Measurements from ENCODE around the gene KRT15.

The KRT15 gene

DNA sequence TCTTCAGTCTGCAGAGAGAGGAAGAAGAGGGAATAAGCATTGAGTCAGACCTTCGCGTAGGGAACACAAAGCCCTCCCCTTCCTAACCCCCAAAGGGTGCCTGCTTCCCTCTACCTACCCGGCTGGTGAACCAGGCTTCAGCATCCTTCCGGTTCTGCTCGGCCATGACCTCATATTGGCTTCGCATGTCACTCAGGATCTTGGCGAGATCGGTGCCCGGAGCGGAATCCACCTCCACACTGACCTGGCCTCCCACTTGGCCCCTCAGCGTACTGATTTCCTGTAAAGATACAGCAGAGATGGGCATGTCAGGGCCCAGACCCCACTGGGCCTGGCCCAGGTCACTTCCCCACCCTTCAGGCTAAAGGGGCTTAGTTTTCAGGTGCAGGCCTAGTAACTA, 5.6 kb upstream of the KRT15 start:
- DNase-seq (ENCODE audit: low spot score): no peak

DNA sequence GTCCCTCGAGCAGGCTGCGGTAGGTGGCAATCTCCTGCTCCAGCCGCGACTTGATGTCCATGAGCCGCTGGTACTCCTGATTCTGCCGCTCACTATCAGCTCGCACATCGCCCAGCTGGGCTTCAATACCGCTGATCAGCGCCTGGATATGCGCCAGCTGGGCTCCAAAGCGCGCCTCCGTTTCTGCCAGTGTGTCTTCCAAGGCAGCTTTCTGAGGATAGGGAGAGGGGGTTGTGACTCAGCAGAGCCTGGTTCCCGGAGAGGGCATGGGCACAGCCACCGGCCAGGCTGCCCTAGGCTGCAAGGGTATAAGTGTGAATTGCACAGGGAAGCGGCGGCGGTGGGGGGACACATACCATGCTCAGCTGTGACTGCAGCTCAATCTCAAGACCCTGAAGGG, 5.1 kb upstream of the KRT15 start:
- no peak for DNase-seq (ENCODE audit: low spot score)

DNA sequence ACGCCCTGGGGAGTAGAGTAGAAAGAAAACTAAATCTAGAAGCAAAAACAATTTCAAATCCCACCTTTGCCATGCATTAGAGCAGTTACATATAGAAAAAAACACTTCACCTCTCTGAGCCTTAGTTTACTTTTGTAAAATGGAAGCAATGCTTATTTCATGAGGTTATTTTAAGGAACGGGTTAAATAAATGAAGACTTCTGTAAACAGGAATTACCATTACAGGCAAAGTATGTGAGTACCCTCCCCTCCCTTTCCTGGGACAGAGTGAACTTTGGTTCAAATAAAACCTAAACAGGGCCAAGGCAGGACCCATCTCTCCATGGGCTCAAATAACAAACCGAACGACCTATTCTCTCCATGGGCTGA, 4.5 kb upstream of the KRT15 start:
- DNase-seq (ENCODE audit: low spot score): no peak

DNA sequence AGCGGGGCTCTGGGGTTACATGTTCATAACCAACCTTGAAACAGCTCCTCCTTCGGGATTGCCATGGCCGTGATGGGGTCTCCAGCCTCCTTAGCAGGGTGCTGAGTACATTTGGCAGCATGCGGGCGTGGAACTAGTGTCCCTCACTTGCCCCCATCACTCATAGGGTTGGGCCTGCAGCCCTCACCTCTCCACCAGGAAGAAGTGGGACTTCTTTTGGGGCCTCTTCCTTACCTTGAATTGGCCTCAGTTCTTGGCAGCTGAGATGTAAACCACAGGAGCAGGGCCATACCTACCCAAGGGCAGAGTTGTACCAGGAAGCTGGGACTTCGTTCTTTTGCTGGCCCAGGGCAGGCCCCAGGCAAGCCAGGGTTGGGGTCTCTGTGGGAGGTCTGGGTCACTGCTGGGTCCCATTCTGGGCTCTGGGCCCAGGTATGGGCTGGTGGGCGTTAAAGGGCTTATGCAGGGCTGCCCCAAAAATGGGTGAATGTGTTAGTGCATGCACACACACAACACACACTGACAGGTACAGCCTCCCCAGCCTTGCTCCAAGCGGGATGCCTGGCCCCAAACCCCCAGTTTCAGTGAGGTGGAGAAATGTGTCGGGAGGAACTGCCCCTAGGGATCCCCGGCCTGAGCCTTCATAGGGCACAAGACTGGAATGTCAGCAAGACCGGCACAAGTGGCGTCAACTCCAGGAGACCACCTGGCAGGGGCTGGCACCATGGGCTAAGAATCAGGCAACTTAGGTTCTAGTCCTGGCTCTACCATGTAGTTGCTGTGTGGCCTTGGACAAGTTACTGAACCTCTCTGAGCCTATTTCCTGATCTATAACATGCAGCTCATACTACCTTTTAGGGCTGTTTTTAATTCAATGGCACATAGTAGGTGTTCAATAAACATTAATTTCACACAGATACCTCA, 3.9 kb upstream of the KRT15 start:
- DNase-seq (ENCODE audit: low spot score): no peak

DNA sequence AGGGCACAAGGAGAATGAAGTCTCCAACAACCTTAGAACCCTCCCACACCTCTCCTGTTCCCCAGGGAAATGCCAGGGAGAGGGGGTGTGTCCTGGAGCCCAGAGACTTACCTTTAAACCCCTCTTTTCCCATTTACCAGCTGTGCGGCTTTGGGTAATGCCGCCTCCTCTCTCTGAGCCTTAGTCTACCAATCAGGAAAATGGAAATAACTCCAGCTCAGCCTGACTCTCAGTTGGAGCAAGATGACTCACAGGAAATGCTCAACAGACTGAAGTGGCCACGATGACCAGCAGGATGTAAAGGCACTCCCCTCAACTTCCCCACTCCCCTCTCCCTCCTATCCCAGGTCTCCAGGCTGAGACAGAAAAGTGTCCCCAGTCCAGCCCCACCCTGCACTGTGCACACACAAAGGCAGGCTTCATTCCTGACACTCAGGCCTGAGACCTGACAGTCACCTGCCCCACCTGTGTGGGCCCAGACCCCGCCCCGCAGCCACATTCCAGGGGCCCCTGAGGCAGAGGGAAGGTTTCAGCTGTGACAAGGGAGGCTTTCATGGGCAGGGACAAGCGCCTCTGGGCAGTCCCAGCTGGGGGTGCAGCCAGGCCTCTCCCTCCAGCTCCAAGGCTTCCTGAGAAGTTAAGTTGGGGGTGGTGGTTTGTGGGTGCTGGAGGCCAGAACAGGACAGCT, 3.0 kb upstream of the KRT15 start:
- peak; percentile 70 for DNase-seq (ENCODE audit: low spot score)

DNA sequence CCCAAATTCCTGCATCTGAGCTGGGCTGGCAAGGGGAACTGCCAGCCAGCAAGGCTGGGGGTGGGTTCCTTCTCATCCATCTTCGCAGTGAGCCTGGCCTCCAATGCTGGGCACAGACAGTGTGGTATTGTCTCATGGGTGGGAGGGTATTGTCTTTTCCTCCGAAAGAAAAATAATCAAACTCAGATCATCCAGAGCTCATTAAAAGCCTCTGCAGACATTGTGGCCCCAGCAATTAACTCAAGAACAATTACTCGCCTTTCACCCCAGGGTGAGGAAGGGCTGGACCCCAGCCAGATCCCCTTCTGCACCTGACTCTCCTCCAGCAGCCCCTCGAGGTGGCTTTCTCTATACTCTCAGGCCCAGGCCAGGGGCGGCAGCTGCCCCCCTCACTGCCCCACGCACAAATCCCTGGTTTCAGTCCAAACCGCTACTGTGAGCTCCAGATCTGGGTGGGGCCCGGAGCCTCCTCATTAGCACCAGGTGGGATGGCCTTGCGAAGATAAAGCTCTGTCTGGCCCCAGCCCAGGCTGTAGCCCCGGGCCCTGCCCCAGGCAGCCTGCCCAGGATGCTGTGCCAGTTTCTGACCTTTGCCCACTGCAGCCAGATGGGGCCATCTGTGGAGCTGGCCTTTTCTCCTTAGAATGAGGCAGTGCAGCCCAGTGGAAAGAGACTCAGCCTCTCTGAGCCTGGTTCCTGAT, 2.3 kb upstream of the KRT15 start:
- no peak for DNase-seq (ENCODE audit: low spot score)

DNA sequence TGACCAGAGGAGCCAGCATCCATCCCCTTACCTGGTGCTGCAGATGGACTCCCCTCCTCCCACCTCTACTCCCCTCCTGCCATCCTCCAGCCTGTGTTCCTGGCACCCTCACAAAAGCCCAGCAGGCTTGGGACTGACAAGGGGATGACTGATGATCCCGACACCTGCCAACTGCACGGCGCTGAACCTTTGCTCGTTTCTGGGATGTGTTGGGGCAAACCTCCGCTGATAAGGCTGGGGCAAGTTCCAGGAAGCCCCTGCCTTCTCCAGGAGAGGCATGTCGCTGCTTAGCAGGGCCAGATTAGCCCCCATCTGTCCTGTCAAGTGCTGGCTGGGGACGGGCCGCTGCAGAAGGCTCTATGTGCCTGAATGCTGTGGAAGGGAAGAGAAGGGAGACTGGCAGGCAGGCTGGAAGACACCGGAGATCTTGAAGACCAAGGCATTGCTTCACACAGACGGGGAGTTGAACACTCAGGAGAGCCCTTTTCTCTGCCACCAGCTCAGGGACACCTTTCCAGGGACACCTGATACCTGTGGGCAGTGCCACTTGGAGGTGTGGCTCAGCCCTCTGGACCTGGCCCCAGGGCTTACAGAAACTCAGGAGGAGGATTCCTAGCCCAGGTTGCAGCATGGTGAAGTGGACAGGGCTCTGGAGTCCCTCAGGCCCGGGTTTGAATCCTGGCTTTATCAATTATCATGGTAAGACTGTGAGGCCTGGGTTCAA, 973 bp upstream of the KRT15 start:
- DNase-seq (ENCODE audit: low spot score): no peak

DNA sequence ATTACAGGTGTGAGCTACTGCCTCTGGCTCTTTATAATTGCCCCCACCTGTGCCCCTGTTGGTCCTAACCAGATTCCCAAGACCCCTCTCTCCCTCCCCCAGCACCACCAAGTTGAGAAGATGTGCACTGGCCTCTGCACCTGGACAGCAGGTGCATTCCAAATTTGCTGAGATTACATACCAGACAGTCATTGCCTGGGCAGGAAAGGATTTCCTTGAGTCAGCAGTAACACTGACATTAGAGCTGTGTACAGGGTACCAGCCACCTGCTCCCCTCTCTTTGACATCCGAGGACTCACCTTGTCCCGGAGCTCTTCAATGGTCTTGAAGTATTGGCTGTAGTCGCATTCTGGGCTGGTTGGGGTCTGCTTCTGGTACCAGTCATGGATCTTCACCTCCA, 659 bp downstream of the KRT15 start:
- DNase-seq (ENCODE audit: low spot score): no peak

DNA sequence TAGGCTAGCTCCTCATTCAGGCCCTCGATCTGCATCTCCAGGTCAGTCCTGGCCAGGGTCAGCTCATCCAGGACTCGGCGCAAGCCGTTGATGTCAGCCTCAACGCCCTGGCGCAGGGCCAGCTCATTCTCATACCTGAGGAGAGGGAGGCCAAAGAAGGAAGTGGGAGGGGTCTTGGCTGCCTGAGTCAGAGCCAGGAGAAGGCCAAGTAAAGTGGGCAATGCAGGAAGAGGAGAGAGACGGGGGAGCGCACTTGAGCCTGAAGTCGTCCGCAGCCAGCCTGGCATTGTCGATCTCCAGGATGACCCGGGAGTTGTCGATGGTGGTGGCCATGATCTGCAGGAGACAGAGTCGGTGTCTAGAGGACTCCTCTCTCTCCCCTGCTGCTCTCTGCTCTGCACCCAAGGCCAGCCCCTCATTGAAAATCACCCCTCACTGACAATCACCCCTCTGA, 1.8 kb downstream of the KRT15 start:
- DNase-seq (ENCODE audit: low spot score): no peak

DNA sequence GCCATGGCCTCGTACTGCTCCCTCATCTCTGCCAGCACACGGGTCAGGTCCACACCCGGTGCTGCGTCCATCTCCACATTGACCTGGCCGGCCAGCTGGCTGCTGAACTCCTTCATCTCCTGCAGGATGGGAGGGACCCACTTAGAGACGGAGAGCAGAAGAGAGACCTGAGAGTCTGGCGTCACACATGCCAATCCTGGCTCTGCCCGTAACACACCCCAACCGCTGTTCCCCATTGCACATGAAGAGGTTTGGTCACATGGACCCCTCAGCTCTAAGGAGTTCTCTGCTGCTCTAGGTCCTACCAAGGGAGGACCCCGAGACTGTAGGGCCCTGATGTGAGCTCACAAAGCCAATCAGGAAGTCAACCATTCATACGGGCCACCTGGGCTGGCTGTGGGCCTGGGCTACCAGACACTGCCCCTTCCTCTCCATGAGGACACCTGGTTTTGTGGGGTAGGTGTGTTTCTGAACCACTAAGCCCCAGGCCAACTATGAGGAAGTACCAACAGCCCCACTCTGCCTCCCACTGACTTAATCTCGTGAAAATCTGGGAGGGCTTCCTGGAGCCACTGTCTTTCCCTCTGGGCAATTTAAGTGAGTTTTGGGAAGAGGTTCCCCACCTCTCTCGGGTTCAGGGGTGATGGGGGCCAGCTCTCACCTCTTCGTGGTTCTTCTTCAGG, 2.4 kb downstream of the KRT15 start:
- DNase-seq (ENCODE audit: low spot score): no peak

DNA sequence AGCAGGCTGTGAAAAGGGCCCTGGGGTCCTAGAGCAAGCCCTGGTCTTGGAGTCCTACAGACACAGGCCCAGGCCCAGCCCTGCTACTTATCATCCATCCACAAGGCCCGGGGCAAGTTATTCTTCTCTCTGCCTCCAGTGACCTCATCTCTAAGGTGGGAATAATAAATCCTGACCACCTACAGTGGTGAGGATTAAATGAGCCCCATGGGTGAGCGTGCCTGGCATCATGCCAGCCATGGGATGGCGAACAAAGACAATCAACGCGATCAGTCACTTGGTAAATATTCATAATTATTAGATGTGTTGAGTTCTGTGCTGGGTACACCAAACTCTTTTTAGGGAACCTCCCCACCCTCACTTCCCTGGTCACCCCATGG, 5.5 kb downstream of the KRT15 start:
- DNase-seq (ENCODE audit: low spot score): no peak

DNA sequence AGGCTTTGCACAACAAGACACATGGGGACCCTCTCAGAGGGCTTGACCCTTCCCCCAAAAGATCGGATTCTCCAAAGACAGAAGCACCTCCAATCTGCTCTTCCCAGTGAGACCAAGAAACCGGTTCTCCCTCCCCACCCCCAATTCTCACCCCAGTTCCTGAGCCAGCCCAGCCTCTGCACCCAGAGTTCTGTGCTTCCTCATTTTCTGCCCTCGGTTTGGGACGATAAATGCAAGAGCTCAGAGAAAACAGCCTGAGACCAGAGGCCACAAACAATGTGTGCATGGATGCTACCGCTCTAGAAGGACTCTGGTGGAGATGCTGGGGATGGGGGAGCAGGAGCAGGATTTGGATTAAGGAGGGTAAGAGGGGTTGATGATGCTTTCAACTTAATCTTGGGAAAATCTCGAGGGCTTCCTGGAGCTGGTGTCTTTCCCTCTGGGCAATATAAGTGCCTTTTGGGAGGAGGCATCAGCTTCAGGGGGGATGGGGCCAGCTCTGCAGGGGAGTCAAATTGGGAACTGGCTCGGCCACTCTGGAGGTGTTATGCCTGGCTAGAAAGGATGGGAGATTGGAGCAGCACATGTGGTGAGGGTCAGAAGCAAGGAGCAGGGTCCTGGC, 6.0 kb downstream of the KRT15 start:
- no peak for DNase-seq (ENCODE audit: low spot score)

DNA sequence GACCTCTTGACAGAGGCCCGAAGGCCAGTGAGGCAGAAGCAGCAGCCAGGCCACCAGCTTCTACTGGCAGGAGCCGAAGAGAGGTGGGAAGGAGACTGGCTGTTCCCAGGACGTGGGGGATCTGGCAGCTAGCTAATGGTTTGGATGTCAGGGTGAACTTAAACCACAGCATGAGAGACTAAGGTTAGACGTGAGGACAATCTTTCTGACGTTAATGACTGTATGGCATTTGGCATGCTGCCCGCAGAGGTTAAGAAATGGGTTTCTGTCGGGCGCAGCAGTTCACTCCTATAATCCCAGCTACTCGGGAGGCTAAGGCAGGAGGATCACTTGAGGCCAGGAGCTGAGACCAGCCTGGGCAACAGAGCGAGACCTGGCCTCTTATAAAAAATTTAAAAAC, 7.0 kb downstream of the KRT15 start:
- no peak for DNase-seq (ENCODE audit: low spot score)

DNA sequence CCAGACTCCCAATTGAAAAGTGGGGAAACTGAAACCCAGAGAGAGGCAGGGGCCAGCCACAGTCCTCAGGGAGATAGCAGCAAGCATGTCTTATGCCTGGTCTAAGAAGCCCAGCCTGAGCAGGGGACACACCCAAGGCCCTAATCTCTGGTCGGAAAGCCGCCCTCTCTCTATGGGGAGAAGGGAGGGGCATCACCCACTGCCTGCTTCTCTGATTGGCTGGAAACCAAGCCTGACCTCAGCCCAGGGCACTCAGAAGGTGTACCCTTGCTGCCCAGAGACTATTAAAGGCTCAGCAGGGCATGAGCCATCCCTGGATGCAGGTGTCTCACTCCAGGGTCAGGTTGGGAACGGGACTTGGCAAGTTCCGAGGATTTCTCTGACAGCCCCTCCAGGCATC, 7.6 kb downstream of the KRT15 start:
- no peak for DNase-seq (ENCODE audit: low spot score)

DNA sequence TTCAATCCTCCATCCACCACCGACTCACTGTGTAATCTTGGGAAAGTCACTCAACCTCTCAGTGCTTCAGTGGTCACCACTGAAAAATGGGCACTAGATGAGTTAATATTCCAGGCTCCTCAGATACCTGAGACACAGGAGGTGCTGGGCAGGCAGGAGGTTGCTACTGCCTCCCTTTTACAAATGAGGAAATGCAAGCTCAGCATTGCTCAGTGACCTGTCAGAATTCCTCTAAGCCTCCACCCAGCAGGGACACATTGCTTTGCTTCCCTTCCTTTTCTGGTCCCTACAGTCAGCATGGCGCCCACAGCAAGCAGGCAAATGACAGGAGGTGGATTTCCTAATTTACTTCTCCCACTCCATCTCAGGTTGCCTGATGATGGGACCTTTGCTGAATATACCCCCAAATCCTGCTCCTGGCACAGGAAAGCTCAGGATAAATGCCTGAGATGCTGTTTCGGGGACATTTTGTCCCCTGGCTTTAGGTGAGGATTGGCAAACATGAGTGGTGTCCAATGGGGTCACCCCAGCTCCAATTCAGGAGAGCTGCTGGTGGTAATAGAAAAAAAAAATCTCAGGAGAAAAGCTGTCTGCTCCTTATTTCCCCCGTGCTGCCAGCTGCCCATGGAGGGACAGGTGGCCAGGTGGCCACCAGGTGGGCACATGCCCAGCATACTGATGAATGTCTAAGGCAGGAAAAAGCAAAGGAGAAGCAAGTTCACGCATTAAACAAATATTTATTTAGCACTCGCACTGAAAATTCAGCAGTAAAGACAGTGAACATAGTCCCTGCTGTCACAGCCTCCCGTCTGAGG, 8.2 kb downstream of the KRT15 start:
- DNase-seq (ENCODE audit: low spot score): no peak

DNA sequence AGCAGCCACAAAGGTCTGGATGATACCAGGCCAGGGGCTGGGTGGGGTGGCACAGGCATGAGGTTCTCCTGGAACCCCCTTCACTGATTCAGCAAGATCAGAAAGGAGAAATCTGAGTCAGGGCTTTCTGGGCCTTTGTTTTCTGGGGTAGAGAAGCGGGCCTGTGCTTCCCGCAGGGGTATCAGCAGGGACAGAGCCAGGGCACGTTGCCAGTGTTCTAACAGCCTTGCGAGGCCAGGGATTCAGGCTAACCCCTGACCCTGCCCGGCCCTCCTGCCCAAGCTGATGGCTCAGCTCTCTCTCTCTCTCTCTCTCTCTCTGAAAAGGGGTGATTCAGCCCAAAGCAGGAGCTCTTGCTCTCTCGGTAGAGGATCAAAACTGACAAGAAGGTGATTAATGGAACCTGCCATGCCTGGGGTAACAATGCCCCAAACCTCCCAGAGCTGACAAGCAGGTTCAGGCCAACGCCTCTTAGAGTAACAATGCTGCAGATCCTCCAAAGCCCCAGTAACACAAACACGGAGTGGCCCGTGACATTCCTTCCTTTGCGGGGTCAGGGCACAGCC, 11.3 kb downstream of the KRT15 start:
- no peak for DNase-seq (ENCODE audit: low spot score)

DNA sequence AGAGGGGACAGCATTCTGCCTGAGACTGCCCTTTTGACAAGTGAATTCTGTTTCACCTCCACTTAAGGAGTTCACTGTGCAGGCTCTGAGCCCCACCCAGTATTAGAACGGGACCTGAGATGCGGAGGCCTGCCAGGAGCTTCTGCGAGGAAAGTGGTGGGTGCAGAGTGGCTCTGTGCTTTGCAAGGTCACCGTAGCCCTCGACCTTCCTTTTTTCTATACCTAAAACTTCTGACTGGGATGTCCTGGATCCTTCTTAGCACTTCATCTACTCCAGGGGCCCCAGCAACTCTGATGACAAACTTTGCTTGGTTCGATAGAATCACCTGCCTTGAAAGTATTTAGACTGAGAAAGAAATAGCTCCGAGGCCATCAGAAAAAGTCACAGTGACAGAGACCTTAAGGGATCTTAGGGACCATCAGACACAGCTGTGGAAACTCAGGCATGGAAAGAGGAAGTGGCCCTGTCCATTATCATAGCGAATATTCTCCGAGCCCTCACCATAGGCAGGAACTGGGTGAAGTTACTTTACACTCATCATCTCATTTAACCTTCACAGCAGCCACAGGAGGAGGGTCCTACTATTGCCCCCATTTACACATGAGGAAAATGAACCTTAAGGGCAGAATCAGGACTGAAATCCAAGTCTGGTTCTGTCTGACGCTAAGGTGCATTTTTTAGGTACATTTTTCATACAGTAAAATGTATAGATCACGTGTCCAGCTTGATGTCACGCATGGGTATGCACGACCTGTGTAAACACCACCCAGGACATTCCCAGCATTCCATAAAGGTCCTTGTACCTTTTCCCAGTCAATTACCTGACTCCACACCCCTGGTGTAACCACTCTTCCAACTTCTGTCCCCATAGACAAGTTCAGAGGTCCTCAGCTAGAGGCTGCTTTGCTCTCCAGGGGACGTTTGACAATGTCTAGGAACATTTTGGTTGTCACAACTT, 12.6 kb downstream of the KRT15 start:
- no peak for DNase-seq (ENCODE audit: low spot score)

DNA sequence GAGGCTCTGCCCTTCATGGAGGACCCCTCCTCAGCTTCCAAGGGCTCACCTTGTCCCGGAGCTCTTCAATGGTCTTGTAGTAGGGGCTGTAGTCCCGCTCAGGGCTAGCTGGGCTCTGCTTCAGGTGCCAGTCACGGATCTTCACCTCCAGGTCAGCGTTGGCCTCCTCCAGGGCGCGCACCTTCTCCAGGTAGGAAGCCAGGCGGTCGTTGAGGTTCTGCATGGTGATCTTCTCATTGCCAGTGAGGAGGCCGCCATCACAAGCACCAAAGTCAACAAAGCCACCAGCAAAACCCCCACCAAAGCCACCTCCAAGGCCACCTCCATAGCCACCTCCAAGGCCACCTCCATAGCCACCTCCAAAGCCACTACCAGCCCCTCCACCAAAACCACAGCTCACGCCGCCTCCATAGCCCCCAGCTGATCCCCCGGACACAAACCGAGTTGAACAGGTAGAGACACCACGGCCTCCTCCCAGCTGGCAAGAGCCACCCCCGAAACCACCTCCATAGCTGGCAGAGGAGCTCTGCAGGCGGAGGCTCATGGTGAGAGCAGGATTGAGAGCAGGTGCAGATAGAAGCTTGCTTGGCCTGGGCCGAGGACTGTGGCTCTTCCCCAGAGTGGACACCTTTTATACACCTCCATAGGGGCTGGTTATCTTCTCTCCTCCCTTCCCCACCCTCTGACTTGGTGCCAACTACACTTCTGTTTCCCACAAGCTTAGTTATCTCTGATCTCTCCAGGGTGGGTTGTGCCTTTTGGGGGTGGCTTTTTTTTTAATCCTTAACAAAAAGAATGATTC, 13.5 kb downstream of the KRT15 start, which contains the start of gene KRT13:
TSS of gene KRT13 (minus strand) at position 606 of the 802 bp plus-strand sequence. CDS start at position 544, 62 bp downstream.
- no peak for DNase-seq (ENCODE audit: low spot score)

Data from AG20443 (cell line).